H9 (cell line): ENCODE measurements around the gene OGFOD2. TPM values are rescaled to one million over a fixed set of nuclear protein-coding genes. Genes with fewer than 3 reads are reported as not detected.

Experiments
- DNase-seq: peaks from one replicate; pipeline ENCODE4 v3.0.0-alpha.2; 2017
- H2AFZ ChIP-seq: one replicate; pipeline ENCODE4 v1.6.1; 2013; ENCODE audit warnings: mild to moderate bottlenecking, low read length, control low read depth, moderate library complexity
- H2AK5ac ChIP-seq: 2 replicates; pipeline ENCODE4 v1.6.1; 2013; ENCODE audit warnings: low read length, control low read depth, mixed read lengths; ENCODE audit not compliant: insufficient read length
- H2BK120ac ChIP-seq: one replicate; pipeline ENCODE4 v1.6.1; 2013; ENCODE audit warnings: low read depth, mild to moderate bottlenecking, low read length, control low read depth, inconsistent platforms; ENCODE audit not compliant: poor library complexity, severe bottlenecking
- H2BK12ac ChIP-seq: 2 replicates; pipeline ENCODE4 v1.6.1; 2013; ENCODE audit warnings: low read length, control low read depth, mixed read lengths, low read depth; ENCODE audit not compliant: insufficient read length
- H2BK15ac ChIP-seq: 2 replicates; pipeline ENCODE4 v1.6.1; 2013; ENCODE audit warnings: low read depth, low read length, control low read depth
- H2BK20ac ChIP-seq: one replicate; pipeline ENCODE4 v1.6.1; 2013; ENCODE audit warnings: low read depth, mild to moderate bottlenecking, low read length, control low read depth, inconsistent platforms; ENCODE audit not compliant: poor library complexity, severe bottlenecking
- H2BK5ac ChIP-seq: 2 replicates; pipeline ENCODE4 v1.6.1; 2013; ENCODE audit warnings: low read length, control low read depth, mixed read lengths; ENCODE audit not compliant: insufficient read length
- H3K14ac ChIP-seq: 2 replicates; pipeline ENCODE4 v1.6.1; 2013; ENCODE audit warnings: low read length, control low read depth; ENCODE audit not compliant: insufficient read depth
- H3K18ac ChIP-seq: 2 replicates; pipeline ENCODE4 v1.6.1; 2013; ENCODE audit warnings: low read depth, mild to moderate bottlenecking, mixed read lengths, low read length, control low read depth; ENCODE audit not compliant: insufficient read length
- H3K23ac ChIP-seq: 2 replicates; pipeline ENCODE4 v1.6.1; 2013; ENCODE audit warnings: low read length, control low read depth, mixed read lengths, low read depth; ENCODE audit not compliant: insufficient read length
- H3K23me2 ChIP-seq: 2 replicates; pipeline ENCODE4 v1.6.1; 2013; ENCODE audit warnings: low read depth, mild to moderate bottlenecking, mixed read lengths, low read length, control low read depth; ENCODE audit not compliant: insufficient read length, poor library complexity, severe bottlenecking
- H3K27ac ChIP-seq: 2 replicates; pipeline ENCODE4 v1.5.1; 2013; ENCODE audit warnings: low read length, control low read depth, mixed read lengths, low read depth; ENCODE audit not compliant: insufficient read length
- H3K27me3 ChIP-seq: 2 replicates; pipeline ENCODE4 v1.6.1; 2013; ENCODE audit warnings: low read length, control low read depth, inconsistent platforms; ENCODE audit not compliant: insufficient read depth
- H3K4ac ChIP-seq: 2 replicates; pipeline ENCODE4 v1.6.1; 2013; ENCODE audit warnings: low read depth, mild to moderate bottlenecking, control low read depth, inconsistent platforms, low read length, moderate library complexity
- H3K4me1 ChIP-seq: 2 replicates; pipeline ENCODE4 v1.6.1; 2013; ENCODE audit warnings: low read length, control low read depth, inconsistent platforms; ENCODE audit not compliant: insufficient read depth
- H3K4me2 ChIP-seq: 2 replicates; pipeline ENCODE4 v1.6.1; 2013; ENCODE audit warnings: low read length, control low read depth, mixed read lengths; ENCODE audit not compliant: insufficient read length, insufficient read depth
- H3K56ac ChIP-seq: 2 replicates; pipeline ENCODE4 v1.6.1; 2013; ENCODE audit warnings: low read depth, mild to moderate bottlenecking, mixed read lengths, low read length, control low read depth; ENCODE audit not compliant: insufficient read length
- H3K79me1 ChIP-seq: 2 replicates; pipeline ENCODE4 v1.6.1; 2013; ENCODE audit warnings: low read depth, mild to moderate bottlenecking, moderate library complexity, low read length, control low read depth, inconsistent platforms; ENCODE audit not compliant: insufficient read depth, poor library complexity, severe bottlenecking
- H3K79me2 ChIP-seq: 2 replicates; pipeline ENCODE4 v1.6.1; 2013; ENCODE audit warnings: low read length, control low read depth, inconsistent platforms; ENCODE audit not compliant: insufficient read depth
- H3K9ac ChIP-seq: 2 replicates; pipeline ENCODE4 v1.6.1; 2013; ENCODE audit warnings: low read length, control low read depth, mixed read lengths; ENCODE audit not compliant: insufficient read length; ENCODE audit errors: extremely low read depth
- H3K9me3 ChIP-seq: one replicate; pipeline ENCODE4 v1.6.1; 2013; ENCODE audit warnings: low read depth, low read length, inconsistent platforms; ENCODE audit not compliant: control insufficient read depth
- H3T11ph ChIP-seq: one replicate; pipeline ENCODE4 v1.6.1; 2013; ENCODE audit warnings: mild to moderate bottlenecking, low read length, control low read depth, inconsistent platforms
- H4K20me1 ChIP-seq: one replicate; pipeline ENCODE4 v1.6.1; 2013; ENCODE audit not compliant: control insufficient read depth, insufficient read length, insufficient read depth
- H4K5ac ChIP-seq: 2 replicates; pipeline ENCODE4 v1.6.1; 2013; ENCODE audit warnings: low read depth, mild to moderate bottlenecking, mixed read lengths, low read length, control low read depth; ENCODE audit not compliant: insufficient read length
- H4K8ac ChIP-seq: replicated peaks from 2 replicates; pipeline ENCODE4 v1.6.1; 2013; ENCODE audit warnings: low read length, control low read depth, mixed read lengths, low read depth; ENCODE audit not compliant: insufficient read length
- H4K91ac ChIP-seq: 2 replicates; pipeline ENCODE4 v1.6.1; 2013; ENCODE audit warnings: low read depth, mild to moderate bottlenecking, moderate library complexity, mixed read lengths, low read length, control low read depth; ENCODE audit not compliant: insufficient read length
- H3K27ac Mint-ChIP-seq, 3 experiments: 2 replicates in 2 of 3; 3 replicates in 1 of 3; pipeline ENCODE4 v1.8.0; 2020 to 2021; ENCODE audit warnings: mixed read lengths in 3 of 3, mild to moderate bottlenecking in 1 of 3, moderate library complexity in 1 of 3
- H3K27me3 Mint-ChIP-seq: 2 replicates; pipeline ENCODE4 v1.8.0; 2021; ENCODE audit warnings: low read depth, mild to moderate bottlenecking, moderate library complexity, mixed read lengths
- H3K36me3 Mint-ChIP-seq, 3 experiments: 2 replicates in 2 of 3; 3 replicates in 1 of 3; pipeline ENCODE4 v1.8.0; 2020 to 2021; ENCODE audit warnings: low read depth in 3 of 3, mixed read lengths in 3 of 3; ENCODE audit not compliant: insufficient read depth in 1 of 3
- H3K4me1 Mint-ChIP-seq, 2 experiments: 2 replicates each; pipeline ENCODE4 v1.8.0; 2020; ENCODE audit warnings: mixed read lengths in 2 of 2
- H3K4me3 Mint-ChIP-seq, 2 experiments: 2 replicates in 1 of 2; 3 replicates in 1 of 2; pipeline ENCODE4 v1.8.0; 2020 to 2021; ENCODE audit warnings: mild to moderate bottlenecking in 2 of 2, mixed read lengths in 2 of 2, moderate library complexity in 1 of 2
- H3K9me3 Mint-ChIP-seq, 2 experiments: 2 replicates in 1 of 2; 3 replicates in 1 of 2; pipeline ENCODE4 v1.8.0; 2020; ENCODE audit warnings: mild to moderate bottlenecking in 2 of 2, mixed read lengths in 2 of 2, moderate library complexity in 1 of 2
- WGBS: extraction: QIAGEN DNeasy Blood & Tissue Kit; methylation state at CpG from one replicate; pipeline ENCODE4 v1.1.7; 2013; ENCODE audit warnings: missing lambda C conversion rate, low lambda C conversion rate, mixed read lengths; ENCODE audit not compliant: insufficient read length; ENCODE audit errors: extremely low coverage; 5-methylcytosine and 5-hydroxymethylcytosine counted together
- total RNA-seq: library from RNA; stranded (reverse); gene quantifications from 2 replicates; pipeline ENCODE4 v1.2.1, GENCODE V29; 2021
- TF ChIP-seq, protein P1 (sequence below): fragments of 200-600 bp; sonication (generic); conservative IDR thresholded peaks from 3 replicates; pipeline ENCODE4 v1.8.0; 2021; ENCODE audit warnings: antibody characterized with exemption, mild to moderate bottlenecking

OGFOD2 gene
- total RNA-seq, 1 experiment from 2014 or later = 14.7 TPM

DNA sequence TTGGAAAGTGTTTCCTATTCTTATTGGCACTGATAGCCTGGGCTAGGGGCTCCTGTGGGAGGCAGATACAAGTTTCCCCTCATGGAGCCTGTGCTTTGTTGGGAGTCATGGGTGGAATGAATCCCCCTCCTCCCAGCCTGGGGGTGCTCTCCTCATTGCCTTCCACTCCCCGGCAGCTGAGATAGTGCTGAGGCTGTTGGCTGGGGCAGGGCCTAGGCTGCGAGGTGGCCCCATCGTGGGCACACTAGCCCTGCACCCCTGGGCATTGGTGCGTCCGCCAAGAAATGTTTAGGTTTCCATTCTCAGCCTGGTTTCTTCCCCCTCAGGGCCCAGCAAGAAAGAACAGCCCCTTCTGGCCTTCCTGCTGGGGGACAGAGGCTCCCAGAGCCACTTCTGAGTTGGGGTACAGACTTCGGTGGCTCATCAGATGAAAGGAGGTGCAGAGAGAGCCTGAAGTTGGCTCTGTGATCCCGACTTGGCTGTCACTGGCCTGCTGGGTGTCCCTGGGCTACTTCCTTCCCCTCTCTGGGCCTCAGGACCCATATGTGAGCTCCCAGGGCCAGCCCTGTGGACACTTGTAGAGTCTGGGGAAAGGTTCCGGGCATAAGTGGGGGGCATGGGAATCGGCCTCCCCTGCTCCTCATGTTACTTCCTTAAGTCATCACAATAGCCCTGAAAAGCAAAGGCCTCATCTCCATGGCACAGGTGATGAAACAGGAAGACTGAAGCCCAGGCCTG lies 2.8 kb downstream of the OGFOD2 start:
- no peak overlapping the region for H4K8ac ChIP-seq
- no peak overlapping the region for H3K27ac ChIP-seq
- H3K4me2 ChIP-seq = no peak overlapping the region
- H2BK15ac ChIP-seq = no peak overlapping the region
- H3K9ac ChIP-seq = no peak overlapping the region
- no peaks in the 10 kb centered on the region for H4K20me1 ChIP-seq
- peaks cover 20% of the 10 kb centered on the region for H3K23me2 ChIP-seq
- TF ChIP-seq, protein P1, sequence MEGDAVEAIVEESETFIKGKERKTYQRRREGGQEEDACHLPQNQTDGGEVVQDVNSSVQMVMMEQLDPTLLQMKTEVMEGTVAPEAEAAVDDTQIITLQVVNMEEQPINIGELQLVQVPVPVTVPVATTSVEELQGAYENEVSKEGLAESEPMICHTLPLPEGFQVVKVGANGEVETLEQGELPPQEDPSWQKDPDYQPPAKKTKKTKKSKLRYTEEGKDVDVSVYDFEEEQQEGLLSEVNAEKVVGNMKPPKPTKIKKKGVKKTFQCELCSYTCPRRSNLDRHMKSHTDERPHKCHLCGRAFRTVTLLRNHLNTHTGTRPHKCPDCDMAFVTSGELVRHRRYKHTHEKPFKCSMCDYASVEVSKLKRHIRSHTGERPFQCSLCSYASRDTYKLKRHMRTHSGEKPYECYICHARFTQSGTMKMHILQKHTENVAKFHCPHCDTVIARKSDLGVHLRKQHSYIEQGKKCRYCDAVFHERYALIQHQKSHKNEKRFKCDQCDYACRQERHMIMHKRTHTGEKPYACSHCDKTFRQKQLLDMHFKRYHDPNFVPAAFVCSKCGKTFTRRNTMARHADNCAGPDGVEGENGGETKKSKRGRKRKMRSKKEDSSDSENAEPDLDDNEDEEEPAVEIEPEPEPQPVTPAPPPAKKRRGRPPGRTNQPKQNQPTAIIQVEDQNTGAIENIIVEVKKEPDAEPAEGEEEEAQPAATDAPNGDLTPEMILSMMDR = no peak
- Mint-ChIP-seq H3K4me3 (peak overlapping the region in 1 of 2 experiments; percentile 62; a peak in 2 of 5 replicates), H3K36me3 (peaks cover 0 to 14% (median 1%) of the 10 kb centered on the region in 3 experiments; a peak in 4 of 7 replicates), H3K4me1 (peaks cover 19 to 29% of the 10 kb centered on the region in 2 experiments), H3K27me3 (no peaks in the 10 kb centered on the region), H3K27ac (no peak overlapping the region), H3K9me3 (no peaks in the 10 kb centered on the region)
- no peak for DNase-seq
- H2BK20ac ChIP-seq = no peak overlapping the region
- H3K4me1 ChIP-seq = peaks cover 8% of the 10 kb centered on the region; the same call in 1 of the 2 replicates
- H3K79me2 ChIP-seq = no peaks in the 10 kb centered on the region
- H2BK5ac ChIP-seq = no peak overlapping the region
- no peak overlapping the region for H4K5ac ChIP-seq
- no peak overlapping the region for H2BK120ac ChIP-seq
- no peak overlapping the region for H2AFZ ChIP-seq
- H2BK12ac ChIP-seq = no peak overlapping the region
- H3K56ac ChIP-seq = no peak overlapping the region
- H3K27me3 ChIP-seq = no peaks in the 10 kb centered on the region
- H3K79me1 ChIP-seq = no peaks in the 10 kb centered on the region
- H3T11ph ChIP-seq = no peak overlapping the region
- H3K9me3 ChIP-seq = no peaks in the 10 kb centered on the region
- WGBS = no CpG with 5 or more reads among the region's 9 CpGs
- no peak overlapping the region for H2AK5ac ChIP-seq
- no peak overlapping the region for H3K23ac ChIP-seq
- H3K14ac ChIP-seq = no peak overlapping the region
- H4K91ac ChIP-seq = no peak overlapping the region
- H3K18ac ChIP-seq = no peak overlapping the region
- no peak overlapping the region for H3K4ac ChIP-seq
